ENCODE measurements around the gene SUGCT.

DNA sequence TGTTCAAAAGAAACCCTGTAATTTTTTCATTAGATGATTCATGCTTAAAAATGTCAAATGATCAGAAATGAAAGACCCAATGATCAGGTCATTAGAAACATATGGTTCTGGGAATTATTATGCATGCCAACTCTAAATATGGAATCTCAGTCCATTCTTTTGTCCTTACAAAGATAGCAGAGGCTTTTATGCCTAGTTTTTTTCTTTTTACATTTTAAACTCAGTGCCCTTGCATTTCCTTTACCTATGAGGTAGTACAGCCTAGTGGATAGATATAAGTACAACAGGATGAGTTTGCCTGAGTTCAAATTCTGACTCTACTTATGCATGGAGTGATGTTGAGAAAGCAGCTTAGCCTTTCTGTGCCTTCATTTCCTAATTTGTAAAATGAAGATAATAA lies 392.9 kb downstream of the SUGCT start:
- no peak for TF ChIP-seq CTCF (conservative IDR thresholded peaks at IDR 0.05; ENCODE audit: low read length)
- no peak for TF ChIP-seq EZH2phosphoT487 (IDR thresholded peaks at IDR 0.05; ENCODE audit: borderline replicate concordance)
